ENCODE results near the gene SMIM29.

DNA sequence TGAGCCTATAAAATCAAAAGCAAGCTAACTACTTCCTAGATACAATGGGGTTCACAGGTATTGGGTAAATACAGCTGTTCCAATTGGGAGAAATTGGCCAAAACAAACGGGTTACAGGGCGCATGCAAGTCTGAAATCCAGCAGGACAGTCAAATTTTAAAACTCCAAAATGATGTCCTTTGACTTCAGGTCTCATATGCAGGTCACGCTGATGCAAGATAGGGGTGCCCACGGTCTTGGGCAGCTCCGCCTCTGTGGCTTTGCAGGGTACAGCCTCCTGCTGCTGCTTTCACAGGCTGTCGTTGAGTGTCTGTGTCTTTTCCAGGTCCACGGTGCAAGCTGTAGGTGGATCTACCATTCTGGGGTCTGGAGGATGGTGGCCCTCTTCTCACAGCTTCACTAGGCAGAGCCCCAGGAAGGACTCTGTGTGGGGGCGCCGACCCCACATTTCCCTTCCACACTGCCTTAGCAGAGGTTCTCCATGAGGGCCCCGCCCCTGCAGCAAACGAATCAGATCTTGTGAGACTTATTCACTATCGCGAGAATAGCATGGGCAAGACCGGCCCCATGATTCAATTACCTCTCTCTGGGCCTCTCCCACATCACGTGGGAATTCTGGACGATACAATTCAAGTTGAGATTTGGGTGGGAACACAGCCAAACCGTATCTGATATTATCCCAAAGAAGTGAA lies 11.9 kb upstream of the SMIM29 start:
- TF ChIP-seq, protein P1, sequence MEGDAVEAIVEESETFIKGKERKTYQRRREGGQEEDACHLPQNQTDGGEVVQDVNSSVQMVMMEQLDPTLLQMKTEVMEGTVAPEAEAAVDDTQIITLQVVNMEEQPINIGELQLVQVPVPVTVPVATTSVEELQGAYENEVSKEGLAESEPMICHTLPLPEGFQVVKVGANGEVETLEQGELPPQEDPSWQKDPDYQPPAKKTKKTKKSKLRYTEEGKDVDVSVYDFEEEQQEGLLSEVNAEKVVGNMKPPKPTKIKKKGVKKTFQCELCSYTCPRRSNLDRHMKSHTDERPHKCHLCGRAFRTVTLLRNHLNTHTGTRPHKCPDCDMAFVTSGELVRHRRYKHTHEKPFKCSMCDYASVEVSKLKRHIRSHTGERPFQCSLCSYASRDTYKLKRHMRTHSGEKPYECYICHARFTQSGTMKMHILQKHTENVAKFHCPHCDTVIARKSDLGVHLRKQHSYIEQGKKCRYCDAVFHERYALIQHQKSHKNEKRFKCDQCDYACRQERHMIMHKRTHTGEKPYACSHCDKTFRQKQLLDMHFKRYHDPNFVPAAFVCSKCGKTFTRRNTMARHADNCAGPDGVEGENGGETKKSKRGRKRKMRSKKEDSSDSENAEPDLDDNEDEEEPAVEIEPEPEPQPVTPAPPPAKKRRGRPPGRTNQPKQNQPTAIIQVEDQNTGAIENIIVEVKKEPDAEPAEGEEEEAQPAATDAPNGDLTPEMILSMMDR (IDR thresholded peaks at IDR 0.05), result no peak
- TF ChIP-seq POLR2A (IDR thresholded peaks at IDR 0.05), result no peak
